ENCODE results near the gene PCAT7. TPM values are rescaled to one million over a fixed set of nuclear protein-coding genes. Genes with fewer than 3 reads are reported as not detected.

The PCAT7 gene
- total RNA-seq, 1 experiment from 2014 or later = 4.0 TPM

DNA sequence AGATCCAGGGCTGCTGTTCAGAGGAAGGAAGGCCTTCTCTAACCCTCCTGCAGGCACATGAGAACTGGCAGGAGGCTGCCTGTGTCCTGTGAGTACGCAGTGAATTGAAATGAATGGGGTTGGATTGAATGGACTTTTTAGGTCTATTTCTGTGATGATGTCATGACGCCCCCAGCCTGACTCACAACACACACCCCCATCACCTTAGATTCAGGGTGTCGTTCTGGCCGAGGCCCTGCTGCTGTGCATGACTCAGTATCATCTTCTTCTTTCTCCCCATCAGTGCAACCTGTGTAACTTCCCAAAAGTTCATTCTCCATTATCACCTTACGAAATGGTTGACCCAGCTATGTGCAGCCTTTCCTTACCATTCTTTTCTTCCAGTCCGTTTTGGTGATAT is 5.4 kb downstream of the PCAT7 start:
- no peak overlapping the region for H4K91ac ChIP-seq (ENCODE audit: insufficient read length, low read depth, low read length)
- no peak overlapping the region for H4K5ac ChIP-seq (ENCODE audit: insufficient read length, low read depth, low read length)
- H2BK120ac ChIP-seq (ENCODE audit: low read depth, low read length, poor library complexity, severe bottlenecking) = no peak overlapping the region
- H2BK5ac ChIP-seq (ENCODE audit: insufficient read length, low read length) = no peak overlapping the region
- no peak overlapping the region for H3K9ac ChIP-seq (ENCODE audit: extremely low read depth, insufficient read length, low read length)
- Mint-ChIP-seq H3K36me3 (ENCODE audit: insufficient read depth in 1 of 3, low read depth in 3 of 3) (peaks cover 16 to 36% (median 34%) of the 10 kb centered on the region in 3 experiments; a peak in 6 of 7 replicates), H3K4me3 (no peak overlapping the region), H3K27me3 (ENCODE audit: low read depth) (no peaks in the 10 kb centered on the region; the same call in none of the 2 replicates), H3K9me3 (no peaks in the 10 kb centered on the region), H3K4me1 (peaks cover 0 to 12% of the 10 kb centered on the region in 2 experiments; a peak in 3 of 4 replicates), H3K27ac (no peak overlapping the region)
- peaks cover 8% of the 10 kb centered on the region for H3K23me2 ChIP-seq (ENCODE audit: insufficient read length, low read depth, low read length, poor library complexity, severe bottlenecking)
- no peak overlapping the region for H3T11ph ChIP-seq (ENCODE audit: low read length)
- no peaks in the 10 kb centered on the region for H4K20me1 ChIP-seq (ENCODE audit: control insufficient read depth, insufficient read depth, insufficient read length)
- H2BK20ac ChIP-seq (ENCODE audit: low read depth, low read length, poor library complexity, severe bottlenecking) = no peak overlapping the region
- H3K27ac ChIP-seq (ENCODE audit: insufficient read length, low read depth, low read length) = no peak overlapping the region
- no peaks in the 10 kb centered on the region for H3K9me3 ChIP-seq (ENCODE audit: control insufficient read depth, low read depth, low read length)
- H3K18ac ChIP-seq (ENCODE audit: insufficient read length, low read depth, low read length) = no peak overlapping the region
- H3K23ac ChIP-seq (ENCODE audit: insufficient read length, low read depth, low read length) = no peak overlapping the region
- H4K8ac ChIP-seq (replicated peaks; ENCODE audit: insufficient read length, low read depth, low read length) = no peak overlapping the region
- H3K4me2 ChIP-seq (ENCODE audit: insufficient read depth, insufficient read length, low read length) = no peak overlapping the region
- DNase-seq = no peak
- no peak overlapping the region for H3K56ac ChIP-seq (ENCODE audit: insufficient read length, low read depth, low read length)
- H3K79me2 ChIP-seq (ENCODE audit: insufficient read depth, low read length) = no peaks in the 10 kb centered on the region
- no peak overlapping the region for H3K14ac ChIP-seq (ENCODE audit: insufficient read depth, low read length)
- H3K27me3 ChIP-seq (ENCODE audit: insufficient read depth, low read length) = no peaks in the 10 kb centered on the region
- no peak overlapping the region for H2AFZ ChIP-seq (ENCODE audit: low read length)
- H3K79me1 ChIP-seq (ENCODE audit: insufficient read depth, low read depth, low read length, poor library complexity, severe bottlenecking) = no peaks in the 10 kb centered on the region
- no CpG with 5 or more reads among the region's 6 CpGs for WGBS (ENCODE audit: extremely low coverage, insufficient read length, low lambda C conversion rate)
- H2BK12ac ChIP-seq (ENCODE audit: insufficient read length, low read depth, low read length) = no peak overlapping the region
- H3K4ac ChIP-seq (ENCODE audit: low read depth, low read length) = no peak overlapping the region
- no peaks in the 10 kb centered on the region for H3K4me1 ChIP-seq (ENCODE audit: insufficient read depth, low read length)
- no peak overlapping the region for H2BK15ac ChIP-seq (ENCODE audit: low read depth, low read length)
- TF ChIP-seq, protein P1, sequence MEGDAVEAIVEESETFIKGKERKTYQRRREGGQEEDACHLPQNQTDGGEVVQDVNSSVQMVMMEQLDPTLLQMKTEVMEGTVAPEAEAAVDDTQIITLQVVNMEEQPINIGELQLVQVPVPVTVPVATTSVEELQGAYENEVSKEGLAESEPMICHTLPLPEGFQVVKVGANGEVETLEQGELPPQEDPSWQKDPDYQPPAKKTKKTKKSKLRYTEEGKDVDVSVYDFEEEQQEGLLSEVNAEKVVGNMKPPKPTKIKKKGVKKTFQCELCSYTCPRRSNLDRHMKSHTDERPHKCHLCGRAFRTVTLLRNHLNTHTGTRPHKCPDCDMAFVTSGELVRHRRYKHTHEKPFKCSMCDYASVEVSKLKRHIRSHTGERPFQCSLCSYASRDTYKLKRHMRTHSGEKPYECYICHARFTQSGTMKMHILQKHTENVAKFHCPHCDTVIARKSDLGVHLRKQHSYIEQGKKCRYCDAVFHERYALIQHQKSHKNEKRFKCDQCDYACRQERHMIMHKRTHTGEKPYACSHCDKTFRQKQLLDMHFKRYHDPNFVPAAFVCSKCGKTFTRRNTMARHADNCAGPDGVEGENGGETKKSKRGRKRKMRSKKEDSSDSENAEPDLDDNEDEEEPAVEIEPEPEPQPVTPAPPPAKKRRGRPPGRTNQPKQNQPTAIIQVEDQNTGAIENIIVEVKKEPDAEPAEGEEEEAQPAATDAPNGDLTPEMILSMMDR (conservative IDR thresholded peaks at IDR 0.05) = no peak
- no peak overlapping the region for H2AK5ac ChIP-seq (ENCODE audit: insufficient read length, low read length)
